Loucy (cell line): Measurements from ENCODE around the gene KRTAP12-4.

Experiments used
- H2AFZ ChIP-seq: fragments of 200-600 bp; sonication (generic); 2 replicates; pipeline ENCODE4 v1.6.0; 2016; ENCODE audit warnings: antibody characterized with exemption, mild to moderate bottlenecking, low read length, moderate library complexity
- H3F3A ChIP-seq: fragments of 200-600 bp; 2 replicates; pipeline ENCODE4 v1.6.0; 2016; ENCODE audit warnings: antibody characterized with exemption, low read depth, mild to moderate bottlenecking
- H3K27me3 ChIP-seq: fragments of 200-600 bp; sonication (generic); 2 replicates; pipeline ENCODE4 v1.6.1; 2014; ENCODE audit warnings: low read length, mild to moderate bottlenecking; ENCODE audit not compliant: insufficient read depth, poor library complexity, severe bottlenecking
- H3K36me3 ChIP-seq: fragments of 200-600 bp; sonication (generic); 2 replicates; pipeline ENCODE4 v1.6.1; 2016; ENCODE audit warnings: low read length; ENCODE audit not compliant: insufficient read depth
- H3K4me1 ChIP-seq: fragments of 200-600 bp; sonication (generic); 2 replicates; pipeline ENCODE4 v1.5.1; 2014; ENCODE audit warnings: low read length, mild to moderate bottlenecking; ENCODE audit not compliant: insufficient read depth, poor library complexity, severe bottlenecking
- H3K4me2 ChIP-seq: fragments of 200-600 bp; sonication (generic); 2 replicates; pipeline ENCODE4 v1.6.0; 2014; ENCODE audit warnings: antibody characterized with exemption, low read length, low read depth, mild to moderate bottlenecking; ENCODE audit not compliant: poor library complexity, severe bottlenecking
- H3K4me3 ChIP-seq: fragments of 200-600 bp; sonication (generic); 2 replicates; pipeline ENCODE4 v1.5.1; 2014; ENCODE audit warnings: low read length, mild to moderate bottlenecking, mixed read lengths; ENCODE audit not compliant: poor library complexity, severe bottlenecking
- H3K79me2 ChIP-seq: fragments of 200-600 bp; sonication (generic); 2 replicates; pipeline ENCODE4 v1.6.1; 2014; ENCODE audit warnings: low read length; ENCODE audit not compliant: insufficient read depth
- H3K9ac ChIP-seq: fragments of 200-600 bp; sonication (generic); 2 replicates; pipeline ENCODE4 v1.6.0; 2014; ENCODE audit warnings: mild to moderate bottlenecking, low read depth, low read length, moderate library complexity; ENCODE audit not compliant: poor library complexity, severe bottlenecking
- H3K9me2 ChIP-seq: fragments of 200-600 bp; sonication (generic); replicated peaks from 2 replicates; pipeline ENCODE4 v1.6.1; 2016; ENCODE audit warnings: low read depth, low read length, mixed read lengths
- H3K9me3 ChIP-seq: fragments of 200-600 bp; sonication (generic); 2 replicates; pipeline ENCODE4 v1.6.1; 2014; ENCODE audit warnings: mild to moderate bottlenecking, antibody characterized with exemption, low read length, low read depth; ENCODE audit not compliant: insufficient read depth
- H4K20me1 ChIP-seq: fragments of 200-600 bp; sonication (generic); 2 replicates; pipeline ENCODE4 v1.6.0; 2014; ENCODE audit warnings: antibody characterized with exemption, low read length, mild to moderate bottlenecking; ENCODE audit not compliant: insufficient read depth, poor library complexity, severe bottlenecking
- EZH2phosphoT487 ChIP-seq: fragments of 200-600 bp; IDR thresholded peaks from 2 replicates; pipeline ENCODE4 v1.6.1; 2018; ENCODE audit warnings: antibody characterized with exemption, mild to moderate bottlenecking, moderate library complexity, borderline replicate concordance
- TF ChIP-seq, protein P1 (sequence below): fragments of 200-600 bp; sonication (generic); conservative IDR thresholded peaks from 2 replicates; pipeline ENCODE4 v1.5.1; 2014; ENCODE audit warnings: mild to moderate bottlenecking, antibody characterized with exemption, low read length

The KRTAP12-4 gene

DNA sequence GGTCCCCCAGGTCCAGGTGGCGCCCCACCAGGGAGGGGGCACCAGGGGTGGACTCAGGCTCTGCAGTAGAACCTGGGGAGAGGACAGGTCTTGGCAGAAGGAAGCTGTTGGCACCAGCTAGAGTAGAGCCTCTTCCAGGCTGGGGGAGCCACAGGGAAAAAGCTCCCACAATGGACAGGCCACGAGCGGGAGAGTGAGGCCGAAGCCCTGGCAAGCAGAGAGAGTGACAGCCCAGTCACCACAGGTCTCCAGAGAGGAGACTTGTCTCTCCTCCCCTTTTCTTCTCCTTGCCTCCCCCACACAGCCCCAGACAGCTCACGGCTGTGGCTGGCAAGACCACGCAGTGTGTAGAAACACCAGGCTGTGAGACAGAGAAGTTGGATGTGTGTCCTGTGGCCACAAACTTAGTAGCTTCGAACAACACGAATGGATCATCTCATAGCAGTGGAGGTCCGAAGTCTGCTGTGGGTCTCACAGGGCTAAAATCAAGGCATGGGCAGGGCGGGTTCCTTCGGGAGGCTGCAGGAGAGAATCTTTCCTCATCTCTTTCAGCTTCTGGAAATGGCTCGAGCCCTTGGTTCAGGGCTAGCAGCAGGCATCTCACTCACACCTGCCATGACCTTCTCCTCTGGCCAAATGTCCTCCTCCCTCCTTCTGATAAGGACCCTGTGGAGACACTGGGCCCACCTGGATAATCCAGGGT is 3.3 kb downstream of the KRTAP12-4 start:
- Histone ChIP-seq H3K9me3 (peaks cover 1% of the 10 kb centered on the region; the same call in 1 of the 2 replicates), H3K27me3 (no peaks in the 10 kb centered on the region), H3K9ac (no peak overlapping the region), H3K36me3 (no peaks in the 10 kb centered on the region), H3K4me1 (no peaks in the 10 kb centered on the region), H3F3A (no peaks in the 10 kb centered on the region), H3K4me3 (no peak overlapping the region), H2AFZ (no peak overlapping the region), H3K9me2 (no peaks in the 10 kb centered on the region), H4K20me1 (no peaks in the 10 kb centered on the region), H3K4me2 (no peak overlapping the region), H3K79me2 (no peaks in the 10 kb centered on the region)
- TF ChIP-seq, protein P1, sequence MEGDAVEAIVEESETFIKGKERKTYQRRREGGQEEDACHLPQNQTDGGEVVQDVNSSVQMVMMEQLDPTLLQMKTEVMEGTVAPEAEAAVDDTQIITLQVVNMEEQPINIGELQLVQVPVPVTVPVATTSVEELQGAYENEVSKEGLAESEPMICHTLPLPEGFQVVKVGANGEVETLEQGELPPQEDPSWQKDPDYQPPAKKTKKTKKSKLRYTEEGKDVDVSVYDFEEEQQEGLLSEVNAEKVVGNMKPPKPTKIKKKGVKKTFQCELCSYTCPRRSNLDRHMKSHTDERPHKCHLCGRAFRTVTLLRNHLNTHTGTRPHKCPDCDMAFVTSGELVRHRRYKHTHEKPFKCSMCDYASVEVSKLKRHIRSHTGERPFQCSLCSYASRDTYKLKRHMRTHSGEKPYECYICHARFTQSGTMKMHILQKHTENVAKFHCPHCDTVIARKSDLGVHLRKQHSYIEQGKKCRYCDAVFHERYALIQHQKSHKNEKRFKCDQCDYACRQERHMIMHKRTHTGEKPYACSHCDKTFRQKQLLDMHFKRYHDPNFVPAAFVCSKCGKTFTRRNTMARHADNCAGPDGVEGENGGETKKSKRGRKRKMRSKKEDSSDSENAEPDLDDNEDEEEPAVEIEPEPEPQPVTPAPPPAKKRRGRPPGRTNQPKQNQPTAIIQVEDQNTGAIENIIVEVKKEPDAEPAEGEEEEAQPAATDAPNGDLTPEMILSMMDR: no peak
- TF ChIP-seq EZH2phosphoT487: no peak

DNA sequence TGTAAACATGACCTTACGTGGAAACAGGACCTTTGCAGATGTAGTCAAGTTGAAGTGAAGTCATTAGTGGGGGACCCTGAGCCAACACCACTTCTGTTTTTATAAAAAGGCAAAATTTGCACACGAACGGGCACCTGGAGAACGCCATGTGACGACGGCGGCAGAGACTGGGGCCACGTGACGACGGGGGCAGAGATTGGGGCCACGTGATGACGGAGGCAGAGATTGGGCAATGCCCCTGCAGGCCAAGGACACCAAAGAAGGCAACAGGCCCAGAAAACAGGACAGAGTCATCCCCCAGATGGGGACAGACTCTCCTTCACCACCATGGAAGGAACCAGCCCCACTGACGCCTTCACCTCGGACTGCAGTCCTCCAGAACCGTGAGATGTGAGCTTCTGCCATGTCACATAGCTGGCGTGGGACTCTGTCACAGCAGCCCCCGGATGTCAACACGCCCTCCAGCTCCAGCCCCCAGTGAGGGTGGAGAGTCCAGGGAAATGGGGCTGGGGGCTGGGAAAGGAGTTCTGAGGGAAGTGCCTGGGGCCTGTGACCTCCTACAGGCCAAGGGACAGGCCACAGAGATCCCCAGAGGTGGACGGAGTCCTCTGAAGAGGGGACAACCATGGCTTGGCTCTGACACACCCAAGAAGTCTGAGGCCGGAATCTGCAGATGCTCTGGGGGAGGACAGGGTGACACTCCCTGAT is 4.0 kb downstream of the KRTAP12-4 start:
- H3K36me3 ChIP-seq: no peaks in the 10 kb centered on the region
- no peaks in the 10 kb centered on the region for H4K20me1 ChIP-seq
- TF ChIP-seq EZH2phosphoT487: no peak
- TF ChIP-seq, protein P1: no peak
- H3K4me1 ChIP-seq: no peaks in the 10 kb centered on the region
- H3K79me2 ChIP-seq: no peaks in the 10 kb centered on the region
- H2AFZ ChIP-seq: no peak overlapping the region
- no peak overlapping the region for H3K9ac ChIP-seq
- H3K4me2 ChIP-seq: no peak overlapping the region
- H3F3A ChIP-seq: no peaks in the 10 kb centered on the region
- H3K9me2 ChIP-seq: no peaks in the 10 kb centered on the region
- H3K27me3 ChIP-seq: no peaks in the 10 kb centered on the region
- H3K4me3 ChIP-seq: no peak overlapping the region
- no peaks in the 10 kb centered on the region; the same call in 1 of the 2 replicates for H3K9me3 ChIP-seq

DNA sequence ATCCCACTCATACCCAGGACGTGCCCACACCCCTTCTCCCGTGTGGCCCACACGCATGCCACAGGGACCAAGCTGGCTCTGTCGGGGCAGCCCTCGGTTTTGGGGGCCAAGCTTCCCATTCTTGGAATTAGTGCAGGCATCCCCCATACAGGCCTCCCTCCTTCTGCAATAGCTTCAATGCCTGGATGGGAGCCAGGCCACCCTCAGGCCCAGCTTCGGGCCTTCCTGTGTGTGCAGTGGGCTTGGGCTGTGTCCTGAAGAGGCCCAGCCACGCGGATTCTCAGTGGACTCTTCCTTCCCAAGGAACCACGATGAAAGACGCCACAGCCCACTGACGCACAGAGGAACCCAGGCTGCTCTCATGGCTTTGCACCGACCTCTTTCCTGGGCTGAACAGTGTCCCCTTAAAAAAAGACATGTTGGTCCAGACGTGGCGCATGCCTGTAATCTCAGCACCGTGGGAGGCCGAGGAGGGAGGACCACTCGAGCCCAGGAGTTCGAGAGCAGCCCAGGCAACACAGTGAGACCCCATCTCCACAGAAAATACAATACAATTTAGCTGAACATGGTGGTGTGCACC is 4.8 kb downstream of the KRTAP12-4 start:
- Histone ChIP-seq H3K4me2 (no peak overlapping the region), H3K36me3 (no peaks in the 10 kb centered on the region), H3K79me2 (no peaks in the 10 kb centered on the region), H3K27me3 (no peaks in the 10 kb centered on the region), H3K9me3 (peaks cover 3% of the 10 kb centered on the region; the same call in 1 of the 2 replicates), H3K4me1 (no peaks in the 10 kb centered on the region), H4K20me1 (no peaks in the 10 kb centered on the region), H3K9me2 (no peaks in the 10 kb centered on the region), H3K9ac (no peak overlapping the region), H3K4me3 (no peak overlapping the region), H2AFZ (no peak overlapping the region), H3F3A (no peaks in the 10 kb centered on the region)
- no peak for TF ChIP-seq EZH2phosphoT487
- TF ChIP-seq, protein P1: no peak
